Mesodermal cell (in vitro differentiated cells): ENCODE results near the gene CCDC82.

Experiments used
- H3K27ac ChIP-seq: 2 replicates; pipeline ENCODE4 v1.7.0; 2013; ENCODE audit warnings: mild to moderate bottlenecking, low read depth, low read length, moderate library complexity; ENCODE audit not compliant: severe bottlenecking
- H3K36me3 ChIP-seq: 2 replicates; pipeline ENCODE4 v1.7.1; 2013; ENCODE audit warnings: mild to moderate bottlenecking, low read length, moderate library complexity; ENCODE audit not compliant: control insufficient read depth, insufficient read depth
- H3K4me1 ChIP-seq: one replicate; pipeline ENCODE4 v1.7.1; 2013; ENCODE audit warnings: mild to moderate bottlenecking, low read length; ENCODE audit not compliant: insufficient read depth, control insufficient read depth, poor library complexity, severe bottlenecking
- H3K4me3 ChIP-seq: 2 replicates; pipeline ENCODE4 v1.7.0; 2013; ENCODE audit warnings: low read length, control low read depth, mild to moderate bottlenecking; ENCODE audit not compliant: insufficient read depth, poor library complexity, severe bottlenecking; ENCODE audit errors: extremely low read depth
- H3K9me3 ChIP-seq: 2 replicates; pipeline ENCODE4 v1.7.1; 2013; ENCODE audit warnings: mild to moderate bottlenecking, low read length, moderate library complexity; ENCODE audit not compliant: control insufficient read depth
- WGBS, 2 experiments: methylation state at CpG; one replicate each; pipeline ENCODE4 v1.1.5; 2013; ENCODE audit warnings: missing lambda C conversion rate in 2 of 2; ENCODE audit not compliant: insufficient coverage in 2 of 2; 5-methylcytosine and 5-hydroxymethylcytosine counted together

The CCDC82 gene

DNA sequence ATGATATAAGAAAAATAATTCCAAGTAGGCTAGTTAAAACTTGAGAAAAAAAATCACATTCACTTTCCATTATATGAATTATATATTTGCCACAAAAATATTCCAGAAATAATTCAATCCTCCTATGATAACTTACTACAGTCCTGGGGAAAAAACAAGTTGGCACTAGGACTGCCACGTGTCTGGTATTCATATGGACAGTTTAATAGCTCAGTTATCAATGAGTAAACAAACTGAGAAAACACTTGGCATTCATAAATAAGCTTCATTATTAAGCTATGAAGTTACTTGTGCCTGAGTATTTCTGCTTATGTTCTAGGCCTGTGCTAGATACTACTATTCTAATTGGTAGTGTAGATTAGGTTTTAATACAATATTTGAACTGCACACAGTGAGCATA is 24.2 kb downstream of the CCDC82 start:
- H3K27ac ChIP-seq: no peak overlapping the region
- H3K36me3 ChIP-seq: peaks cover 61% of the 10 kb centered on the region
- no CpG with 5 or more reads among the region's 1 CpG for WGBS, 2 experiments
- H3K4me3 ChIP-seq: no peak overlapping the region
- no peaks in the 10 kb centered on the region for H3K4me1 ChIP-seq
- H3K9me3 ChIP-seq: peaks cover 6% of the 10 kb centered on the region

DNA sequence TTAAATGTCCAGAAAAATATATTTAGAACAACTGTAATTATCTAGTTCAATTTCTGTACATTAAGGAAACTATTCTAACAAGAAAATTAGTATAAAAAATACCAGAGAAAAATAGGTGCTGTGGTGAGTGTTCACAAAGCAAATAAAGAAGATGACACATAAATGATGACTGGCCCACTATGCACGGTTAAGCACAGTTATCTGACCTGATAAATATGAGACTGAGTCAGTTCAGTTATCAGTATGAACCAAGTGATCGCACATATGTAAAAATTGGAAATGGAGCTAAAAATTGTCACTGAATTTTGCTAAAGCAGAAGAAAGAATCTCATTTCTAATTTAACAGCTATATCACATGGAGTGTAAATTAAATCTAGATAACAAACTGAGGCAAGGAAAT is 27.9 kb downstream of the CCDC82 start:
- H3K36me3 ChIP-seq: peaks cover 50% of the 10 kb centered on the region
- H3K27ac ChIP-seq: no peak overlapping the region
- no peaks in the 10 kb centered on the region for H3K9me3 ChIP-seq
- H3K4me3 ChIP-seq: no peak overlapping the region
- 95 to 100% methylated on average over 1 to 2 of the region's 2 CpGs for WGBS, 2 experiments
- no peaks in the 10 kb centered on the region for H3K4me1 ChIP-seq

DNA sequence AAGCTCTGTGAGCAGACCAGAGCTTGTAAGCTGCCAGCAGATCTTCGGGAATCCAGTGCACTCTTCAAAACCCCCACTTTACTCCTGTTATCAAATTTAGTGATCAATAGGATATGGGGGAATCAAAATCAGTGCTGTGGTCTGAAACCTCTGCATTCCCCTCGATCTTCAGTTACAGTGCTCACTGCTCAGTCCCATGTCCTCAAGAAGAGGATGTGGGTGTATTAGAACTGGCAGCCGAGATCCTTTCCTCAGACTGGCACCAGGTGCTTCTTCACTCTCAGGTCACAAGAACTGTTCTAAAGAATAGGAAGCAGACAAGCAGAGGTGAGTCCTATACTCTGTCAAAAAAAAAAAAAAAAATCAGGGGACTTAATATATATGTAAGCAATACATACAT is 31.4 kb downstream of the CCDC82 start:
- Histone ChIP-seq H3K36me3 (peaks cover 57% of the 10 kb centered on the region), H3K4me3 (no peak overlapping the region)
- 90% methylated on average over 2 of the region's 3 CpGs; no CpG with 5 or more reads in 1 of the 2 experiments for WGBS, 2 experiments

DNA sequence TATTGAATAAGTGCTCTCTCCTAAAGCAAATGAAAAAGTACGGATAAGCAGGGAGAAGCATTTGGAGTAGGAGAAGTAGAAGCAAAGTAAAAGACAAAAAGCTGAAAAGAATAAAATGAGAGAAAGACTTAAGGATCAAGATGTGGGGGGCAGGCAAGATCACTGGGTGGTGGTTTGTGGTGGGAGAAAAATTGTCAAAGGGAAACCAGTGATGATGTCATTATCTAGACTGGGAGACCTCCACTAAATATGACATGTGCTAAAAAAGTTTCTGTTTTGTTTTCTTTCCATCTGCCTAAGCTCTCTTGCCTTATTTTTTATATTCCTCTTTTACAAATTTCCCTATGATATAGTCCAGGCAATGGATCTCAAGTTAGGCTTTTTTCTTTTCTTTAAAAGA is 31.9 kb downstream of the CCDC82 start:
- H3K4me1 ChIP-seq: no peaks in the 10 kb centered on the region
- peaks cover 56% of the 10 kb centered on the region for H3K36me3 ChIP-seq
- no peak overlapping the region for H3K27ac ChIP-seq
- WGBS, 2 experiments: 100% methylated on average over 1 of the region's 1 CpG
- H3K9me3 ChIP-seq: no peaks in the 10 kb centered on the region
- no peak overlapping the region for H3K4me3 ChIP-seq

More for the DNA sequence above, 31.4 kb downstream of the CCDC82 start:
- Histone ChIP-seq H3K27ac (no peak overlapping the region), H3K4me1 (no peaks in the 10 kb centered on the region), H3K9me3 (no peaks in the 10 kb centered on the region)

DNA sequence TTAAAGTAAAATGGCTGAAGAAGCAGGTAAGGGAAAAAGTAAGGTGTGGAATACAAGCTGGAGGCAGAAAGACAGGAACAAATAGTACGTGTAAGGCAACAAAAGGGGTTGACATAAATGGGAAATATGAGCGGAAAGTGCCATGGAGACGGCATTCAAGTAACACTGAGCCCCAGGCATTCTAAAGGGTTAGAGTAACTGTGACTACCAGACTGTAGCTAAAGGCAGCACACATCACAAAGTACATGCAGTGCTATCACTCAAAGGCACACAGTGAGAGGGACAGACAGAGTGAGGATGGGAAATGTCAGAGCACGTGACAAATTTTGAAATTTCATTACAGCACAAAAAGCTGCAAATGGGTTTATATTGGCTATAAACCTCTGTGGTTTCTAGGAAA is 32.9 kb downstream of the CCDC82 start:
- Histone ChIP-seq H3K27ac (no peak overlapping the region), H3K36me3 (peaks cover 58% of the 10 kb centered on the region)
- 88 to 100% methylated on average over 3 to 4 of the region's 4 CpGs for WGBS, 2 experiments

DNA sequence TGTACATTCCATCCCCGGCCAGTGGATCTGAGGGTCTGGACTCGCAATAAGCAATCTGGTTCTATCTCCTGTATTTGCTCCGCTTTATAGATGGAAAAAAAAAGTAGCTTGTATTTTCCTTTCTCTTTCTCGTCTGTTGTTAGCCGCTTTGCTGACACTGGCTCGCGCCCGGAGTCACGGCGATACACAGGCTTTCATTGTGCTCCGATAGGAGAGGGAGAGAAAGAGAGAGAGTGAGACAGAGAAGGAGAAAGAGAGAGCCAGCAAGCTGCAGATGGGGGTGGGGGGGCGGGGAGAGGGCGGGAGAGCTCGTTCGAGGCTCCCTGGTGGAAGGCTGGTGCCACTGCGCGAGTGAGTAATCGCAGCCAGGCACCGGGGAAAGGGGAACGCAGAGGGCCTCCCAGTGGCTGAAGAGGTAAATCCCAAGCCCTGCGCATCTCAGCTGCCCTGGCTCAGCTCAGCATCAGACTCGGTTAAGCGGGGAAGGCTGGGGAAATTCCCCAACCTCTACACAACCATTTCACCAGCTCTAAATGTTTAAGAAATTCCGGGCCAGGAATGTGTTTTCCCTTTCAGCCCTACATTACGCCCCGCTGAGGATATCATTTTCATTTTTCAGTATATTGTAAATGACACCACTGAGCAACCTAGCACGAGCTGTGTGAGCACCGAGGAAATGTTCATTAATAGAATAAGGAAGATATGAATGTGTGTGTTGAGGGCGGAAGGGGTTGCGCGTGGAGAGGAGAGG is 46.6 kb downstream of the CCDC82 start, which contains the start of gene MAML2:
Gene MAML2 (minus strand): TSS at position 235 of the 751 bp plus-strand sequence. CDS start 1,300 bp downstream, outside the sequence.
- H3K27ac ChIP-seq: peak within 1 kb of the TSS; percentile 67
- WGBS, 2 experiments: 10 to 32% methylated on average over 12 to 16 of the region's 31 CpGs
- peaks cover 32% of the 10 kb centered on the region for H3K4me1 ChIP-seq
- H3K4me3 ChIP-seq: peak within 1 kb of the TSS; percentile 79
- H3K36me3 ChIP-seq: peaks cover 25% of the 10 kb centered on the region
- peaks cover 2% of the 10 kb centered on the region for H3K9me3 ChIP-seq

More for the DNA sequence above, 32.9 kb downstream of the CCDC82 start:
- H3K4me1 ChIP-seq: no peaks in the 10 kb centered on the region
- no peaks in the 10 kb centered on the region for H3K9me3 ChIP-seq
- H3K4me3 ChIP-seq: no peak overlapping the region

DNA sequence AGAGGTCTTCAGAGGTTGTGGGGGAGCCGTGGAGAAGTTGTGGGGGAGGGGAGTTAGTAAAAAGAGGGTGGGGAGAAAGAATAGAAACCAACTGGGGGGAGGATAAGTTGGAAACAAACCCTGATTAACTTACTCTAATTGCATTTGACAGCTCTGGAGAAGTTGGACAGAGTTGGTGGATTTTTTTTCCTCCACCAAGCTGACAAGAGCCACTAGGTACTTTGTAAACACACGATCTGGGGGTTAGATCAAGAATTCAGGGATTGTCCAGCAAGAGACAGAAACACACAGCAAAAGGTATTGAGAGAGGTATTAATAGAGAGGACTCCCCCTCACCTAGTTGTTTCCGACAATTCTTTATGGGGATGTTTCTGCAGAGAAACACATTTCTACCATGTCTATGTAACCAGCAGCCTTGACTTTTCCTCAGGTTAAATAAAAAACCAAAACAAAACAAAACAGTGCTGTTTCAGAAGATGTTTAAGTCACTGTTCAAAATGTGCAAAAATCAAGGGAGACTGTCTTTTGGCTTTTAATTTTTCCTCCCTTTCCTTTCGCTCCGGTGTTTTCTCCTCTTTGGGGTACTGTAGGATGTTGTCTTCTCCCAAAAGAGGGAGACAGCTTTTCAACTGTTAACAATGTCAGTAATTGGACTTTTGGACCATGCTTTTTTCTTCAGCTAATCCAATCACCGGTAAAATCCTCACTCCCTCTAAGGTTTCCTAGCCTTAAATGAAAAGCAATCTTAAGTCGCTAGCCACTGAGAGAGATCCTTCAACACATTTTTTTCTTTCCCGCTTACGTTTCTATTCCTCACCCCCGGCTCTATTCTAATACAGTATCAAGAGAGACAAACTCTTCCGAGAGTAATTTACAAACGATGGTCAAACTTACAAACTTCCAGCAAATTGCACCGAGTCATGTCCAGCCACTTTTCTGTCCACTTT is 47.4 kb downstream of the CCDC82 start:
- peaks cover 25% of the 10 kb centered on the region for H3K36me3 ChIP-seq
- H3K27ac ChIP-seq: peak overlapping the region; percentile 67
- H3K4me3 ChIP-seq: peak overlapping the region; percentile 79
- no peaks in the 10 kb centered on the region for H3K9me3 ChIP-seq
- H3K4me1 ChIP-seq: peaks cover 40% of the 10 kb centered on the region
- 6% methylated on average over 9 of the region's 13 CpGs for whole genome bisulfite sequencing, 2 experiments

DNA sequence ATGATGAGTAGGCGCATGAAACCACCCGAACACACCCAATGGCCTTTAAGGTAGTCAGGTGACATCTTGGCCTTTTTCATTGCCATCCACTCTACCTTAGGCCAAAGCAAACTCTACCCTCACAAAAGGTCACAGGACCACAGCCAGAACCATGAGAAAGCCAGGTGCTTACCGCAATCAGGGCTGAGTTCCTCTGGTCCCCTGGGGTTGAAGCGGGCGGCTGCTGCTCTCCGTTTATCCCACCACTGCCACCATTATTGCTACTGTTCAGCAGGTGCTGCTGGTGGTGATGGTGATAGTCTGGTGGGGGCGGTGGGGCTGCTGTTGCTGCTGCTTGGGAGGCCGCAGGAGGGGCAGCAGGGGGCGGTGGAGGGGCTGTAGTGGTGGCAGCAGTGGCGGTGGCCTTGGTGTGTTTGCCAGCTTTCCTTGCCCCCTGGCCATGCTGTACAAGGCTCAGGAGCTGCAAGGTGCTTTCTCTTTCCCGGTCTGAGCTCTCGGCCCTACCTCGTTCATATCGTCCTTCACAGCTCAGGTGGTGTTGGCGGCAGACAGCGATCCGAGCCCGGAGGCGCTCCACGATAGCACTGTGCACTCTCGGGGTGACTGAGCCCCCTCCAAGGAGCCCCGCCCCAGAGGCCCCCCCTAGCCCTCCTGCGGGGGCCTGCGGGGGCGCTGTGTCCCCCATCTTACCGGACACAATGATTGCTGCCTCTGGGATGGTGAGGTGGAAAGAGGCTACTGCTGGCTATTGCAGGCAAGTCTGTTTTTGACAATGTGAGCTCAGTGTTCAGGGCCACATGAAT is 48.3 kb downstream of the CCDC82 start:
- Histone ChIP-seq H3K36me3 (peaks cover 25% of the 10 kb centered on the region), H3K9me3 (no peaks in the 10 kb centered on the region), H3K4me3 (peak overlapping the region; percentile 79), H3K27ac (no peak overlapping the region), H3K4me1 (peaks cover 44% of the 10 kb centered on the region)
- WGBS, 2 experiments: 72 to 88% methylated on average over 10 to 18 of the region's 26 CpGs

DNA sequence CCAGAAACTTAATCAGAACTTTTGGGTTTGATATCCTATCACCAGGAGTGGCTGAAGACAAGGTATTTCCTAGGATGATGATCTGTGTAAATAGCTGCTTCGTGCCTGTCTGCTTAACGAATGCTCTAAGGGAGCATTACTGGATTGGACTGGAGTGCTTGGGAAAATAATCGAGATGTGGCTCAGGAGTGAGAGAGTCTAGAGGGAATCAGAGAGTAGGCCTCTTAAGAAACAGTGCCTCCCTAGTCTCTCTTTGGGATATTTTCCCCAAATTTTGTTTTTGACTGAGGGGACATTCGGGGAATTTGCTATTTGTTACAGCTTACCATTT is 49.2 kb downstream of the CCDC82 start:
- WGBS, 2 experiments: 95 to 97% methylated on average over 4 of the region's 4 CpGs
- peaks cover 44% of the 10 kb centered on the region for H3K4me1 ChIP-seq
- H3K36me3 ChIP-seq: peaks cover 29% of the 10 kb centered on the region
- H3K4me3 ChIP-seq: peak overlapping the region; percentile 79
- H3K27ac ChIP-seq: no peak overlapping the region
- H3K9me3 ChIP-seq: no peaks in the 10 kb centered on the region
